ENCODE measurements around the gene KIF3A.

The KIF3A gene

GRCh38 chr5:132661231-132662003 is 75.9 kb downstream of the KIF3A start:
- DNase-seq, result no peak

GRCh38 chr5:132659598-132660493 is 77.5 kb downstream of the KIF3A start:
- no peak for DNase-seq

- DNase-seq, result no peak
Observed at GRCh38 chr5:132658381-132659302, 78.7 kb downstream of the KIF3A start.

GRCh38 chr5:132657676-132658380 is 79.5 kb downstream of the KIF3A start, which contains the start of gene IL13:
Gene IL13 (plus strand): TSS chr5:132658173. CDS start chr5:132658187, 14 bp downstream.
- DNase-seq, result no peak

GRCh38 chr5:132656774-132657355 is 80.5 kb downstream of the KIF3A start:
- DNase-seq, result no peak

GRCh38 chr5:132655821-132656773 is 81.2 kb downstream of the KIF3A start:
- no peak for DNase-seq

- DNase-seq, result no peak
Observed at GRCh38 chr5:132653716-132654115, 83.6 kb downstream of the KIF3A start.

GRCh38 chr5:132651838-132652469 is 85.4 kb downstream of the KIF3A start:
- DNase-seq, result no peak

GRCh38 chr5:132648355-132648754 is 89.0 kb downstream of the KIF3A start:
- no peak for DNase-seq

- no peak for DNase-seq
Observed at GRCh38 chr5:132647473-132647872, 89.9 kb downstream of the KIF3A start.

GRCh38 chr5:132646583-132647266 is 90.6 kb downstream of the KIF3A start:
- DNase-seq, result no peak

- DNase-seq, result no peak
Observed at GRCh38 chr5:132644177-132644576, 93.2 kb downstream of the KIF3A start.
